ENCODE data around the gene DNHD1. TPM values are rescaled to one million over a fixed set of nuclear protein-coding genes. Genes with fewer than 3 reads are reported as not detected.
A peak's percentile ranks its signal among the peaks of the same experiment; 100 is the strongest.

Gene DNHD1
- total and polyA plus RNA-seq, 5 experiments from 2014 or later: 1.0 to 62.8 (median 1.9) TPM

- Mint-ChIP-seq H3K27me3 (no peaks in the 10 kb centered on the region), H3K4me1 (peaks cover 10 to 24% (median 18%) of the 10 kb centered on the region in 4 donors), H3K9me3 (no peaks in the 10 kb centered on the region), H3K27ac (no peak overlapping the region), H3K36me3 (peaks cover 0 to 6% (median under 1%) of the 10 kb centered on the region in 3 donors), H3K4me3 (no peak overlapping the region)
- no peak for ATAC-seq
- no peak for DNase-seq
- POLR2A ChIA-PET: interaction anchor here (1.3 kb wide), 1 partner anchor 12 kb away, joined by 7 read pairs; the partner anchor contains the start of genes ARFIP2 and TIMM10B
Measured at GRCh38 chr11:6469599-6469998, 27.5 kb upstream of the DNHD1 start.

- POLR2A ChIA-PET: interaction anchor here (0.5 to 2.1 kb wide), 9 partner anchors 9 to 140 kb away, joined by 3 to 11 read pairs (median 3); partner anchors contain the start of genes ARFIP2, TAF10 and TIMM10B
- Mint-ChIP-seq H3K9me3 (no peaks in the 10 kb centered on the region), H3K4me1 (peaks cover 14 to 23% (median 19%) of the 10 kb centered on the region in 4 donors), H3K4me3 (peak overlapping the region; percentile 40 to 93 (median 80)), H3K36me3 (peaks cover 0 to 12% (median 0%) of the 10 kb centered on the region in 3 donors), H3K27me3 (no peaks in the 10 kb centered on the region), H3K27ac (peak overlapping the region in 9 of 10 donors; percentile 14 to 89 (median 77))
- ATAC-seq (no peak), DNase-seq (no peak)
Measured at GRCh38 chr11:6472934-6473333, 24.1 kb upstream of the DNHD1 start.

- POLR2A ChIA-PET: interaction anchor here (0.7 to 2.1 kb wide), 9 partner anchors 8 to 139 kb away, joined by 3 to 11 read pairs (median 4); partner anchors contain the start of genes ARFIP2, TAF10 and TIMM10B
- ATAC-seq (peak; percentile 66 to 75), DNase-seq (peak; percentile 25 to 82 (median 62))
- H3K36me3 Mint-ChIP-seq: peaks cover 0 to 16% (median 0%) of the 10 kb centered on the region in 3 donors
- no peaks in the 10 kb centered on the region for H3K27me3 Mint-ChIP-seq
- H3K9me3 Mint-ChIP-seq: no peaks in the 10 kb centered on the region
- peaks cover 14 to 26% (median 19%) of the 10 kb centered on the region in 4 donors for H3K4me1 Mint-ChIP-seq
- H3K4me3 Mint-ChIP-seq: peak within 1 kb of the TSS; percentile 81 to 93 (median 88)
- H3K27ac Mint-ChIP-seq: peak within 1 kb of the TSS; percentile 33 to 91 (median 88)
Measured at GRCh38 chr11:6473451-6474412, 23.3 kb upstream of the DNHD1 start, which contains the start of gene TRIM3. TRIM3 (minus strand) TSS chr11:6473941; CDS start chr11:6465695, 8,246 bp downstream.

- ATAC-seq (peak in 1 of 2 donors; percentile 4), DNase-seq (no peak)
- Mint-ChIP-seq H3K4me3 (peak overlapping the region; percentile 74 to 92 (median 80)), H3K36me3 (peaks cover 0 to 19% (median 0%) of the 10 kb centered on the region in 3 donors), H3K9me3 (no peaks in the 10 kb centered on the region), H3K4me1 (peaks cover 16 to 32% (median 22%) of the 10 kb centered on the region in 4 donors), H3K27ac (peak overlapping the region; percentile 32 to 91 (median 84)), H3K27me3 (no peaks in the 10 kb centered on the region)
- POLR2A ChIA-PET: interaction anchor here (0.8 to 1.5 kb wide), 3 partner anchors 10 to 139 kb away, joined by 3 to 4 read pairs (median 3); partner anchors contain the start of gene SMPD1
Measured at GRCh38 chr11:6474413-6474792, 22.7 kb upstream of the DNHD1 start.

- peaks cover 0 to 19% (median 0%) of the 10 kb centered on the region in 3 donors for H3K36me3 Mint-ChIP-seq
- H3K4me1 Mint-ChIP-seq: peaks cover 19 to 38% (median 28%) of the 10 kb centered on the region in 4 donors
- H3K9me3 Mint-ChIP-seq: no peaks in the 10 kb centered on the region
- no peaks in the 10 kb centered on the region for H3K27me3 Mint-ChIP-seq
- ATAC-seq: no peak
- H3K4me3 Mint-ChIP-seq: peak overlapping the region; percentile 28 to 92 (median 77)
- H3K27ac Mint-ChIP-seq: peak overlapping the region; percentile 32 to 91 (median 84)
- POLR2A ChIA-PET: interaction anchor here (0.6 to 1.5 kb wide), 5 partner anchors 11 to 193 kb away, joined by 3 to 4 read pairs (median 3); partner anchors contain the start of gene SMPD1
- DNase-seq: no peak
Measured at GRCh38 chr11:6474806-6475500, 22.1 kb upstream of the DNHD1 start.

GRCh38 chr11:6475936-6476335 lies 21.1 kb upstream of the DNHD1 start:
- Mint-ChIP-seq H3K4me3 (peak overlapping the region in 1 of 10 donors; percentile 7), H3K4me1 (peaks cover 25 to 47% (median 38%) of the 10 kb centered on the region in 4 donors), H3K27me3 (no peaks in the 10 kb centered on the region), H3K9me3 (no peaks in the 10 kb centered on the region), H3K36me3 (peaks cover 0 to 19% (median 0%) of the 10 kb centered on the region in 3 donors), H3K27ac (peak overlapping the region in 8 of 10 donors; percentile 22 to 91 (median 56))
- POLR2A ChIA-PET: interaction anchor here (0.8 to 0.9 kb wide), 2 partner anchors 12 to 17 kb away, joined by 3 read pairs; no protein-coding TSS in a partner anchor
- DNase-seq: no peak
- ATAC-seq: no peak

GRCh38 chr11:6476571-6476970 lies 20.5 kb upstream of the DNHD1 start:
- peaks cover 0 to 19% (median 0%) of the 10 kb centered on the region in 3 donors for H3K36me3 Mint-ChIP-seq

GRCh38 chr11:6480299-6480914 lies 16.7 kb upstream of the DNHD1 start:
- H3K4me3 Mint-ChIP-seq: peak overlapping the region; percentile 93 to 99 (median 96)
- peaks cover 0 to 19% (median 0%) of the 10 kb centered on the region in 3 donors for H3K36me3 Mint-ChIP-seq
- no peak for ATAC-seq
- H3K27me3 Mint-ChIP-seq: no peaks in the 10 kb centered on the region
- no peaks in the 10 kb centered on the region for H3K9me3 Mint-ChIP-seq
- POLR2A ChIA-PET: interaction anchor here (2.0 to 2.1 kb wide), 2 partner anchors 77 to 123 kb away, joined by 15 to 22 read pairs; partner anchors contain the start of genes ILK and RRP8
- peak overlapping the region; percentile 96 to 99 (median 99) for H3K27ac Mint-ChIP-seq
- no peak for DNase-seq
- H3K4me1 Mint-ChIP-seq: peaks cover 28 to 46% (median 43%) of the 10 kb centered on the region in 4 donors

More at GRCh38 chr11:6476571-6476970, 20.5 kb upstream of the DNHD1 start:
- H3K27me3 Mint-ChIP-seq: no peaks in the 10 kb centered on the region
- POLR2A ChIA-PET: interaction anchor here (0.9 kb wide), 1 partner anchor 12 kb away, joined by 3 read pairs; no protein-coding TSS in a partner anchor
- H3K4me1 Mint-ChIP-seq: peaks cover 27 to 49% (median 40%) of the 10 kb centered on the region in 4 donors
- H3K4me3 Mint-ChIP-seq: peak overlapping the region in 1 of 10 donors; percentile 38
- no peaks in the 10 kb centered on the region for H3K9me3 Mint-ChIP-seq
- DNase-seq (no peak), ATAC-seq (no peak)
- H3K27ac Mint-ChIP-seq: peak overlapping the region in 3 of 10 donors; percentile 16 to 84 (median 81)

- POLR2A ChIA-PET: interaction anchor here (0.6 to 2.1 kb wide), 25 partner anchors 8 to 266 kb away, joined by 3 to 22 read pairs (median 5); partner anchors contain the start of genes APBB1, ILK, MRPL17 and RRP8
- no peaks in the 10 kb centered on the region for H3K9me3 Mint-ChIP-seq
- H3K27me3 Mint-ChIP-seq: no peaks in the 10 kb centered on the region
- DNase-seq: peak; percentile 87 to 98 (median 96)
- peak within 1 kb of the TSS; percentile 93 to 99 (median 96) for H3K4me3 Mint-ChIP-seq
- ATAC-seq: peak; percentile 95 to 96
- H3K27ac Mint-ChIP-seq: peak within 1 kb of the TSS; percentile 96 to 99 (median 99)
- H3K4me1 Mint-ChIP-seq: peaks cover 26 to 46% (median 43%) of the 10 kb centered on the region in 4 donors
- H3K36me3 Mint-ChIP-seq: peaks cover 0 to 19% (median 0%) of the 10 kb centered on the region in 3 donors
Measured at GRCh38 chr11:6481012-6481923, 15.8 kb upstream of the DNHD1 start, which contains the start of the genes ARFIP2 and TIMM10B. ARFIP2 (minus strand) TSS chr11:6481331; CDS start chr11:6480421, 910 bp downstream. TIMM10B (plus strand) TSS chr11:6481501; CDS start chr11:6481517, 16 bp downstream.

- no peaks in the 10 kb centered on the region for H3K27me3 Mint-ChIP-seq
- DNase-seq (no peak), ATAC-seq (peak in 1 of 2 donors; percentile 1)
- H3K4me3 Mint-ChIP-seq: peak overlapping the region; percentile 93 to 99 (median 96)
- POLR2A ChIA-PET: interaction anchor here (0.6 to 2.1 kb wide), 24 partner anchors 9 to 265 kb away, joined by 3 to 22 read pairs (median 5); partner anchors contain the start of genes APBB1, ILK, MRPL17 and RRP8
- peaks cover 26 to 46% (median 43%) of the 10 kb centered on the region in 4 donors for H3K4me1 Mint-ChIP-seq
- H3K9me3 Mint-ChIP-seq: no peaks in the 10 kb centered on the region
- peak overlapping the region; percentile 96 to 99 (median 99) for H3K27ac Mint-ChIP-seq
- peaks cover 0 to 16% (median 0%) of the 10 kb centered on the region in 3 donors for H3K36me3 Mint-ChIP-seq
Measured at GRCh38 chr11:6481924-6482275, 15.2 kb upstream of the DNHD1 start.

All from naive thymus-derived CD8-positive, alpha-beta T cell (primary cell).